DLD1 (cell line): ENCODE measurements around the gene ARMC9.

Experiments
- in situ Hi-C: cut with HindIII; loops from 2 replicates; pipeline ENCODE4 v1.10.0; 2017; ENCODE audit warnings: low sequenced_read_pairs

ARMC9 gene

DNA sequence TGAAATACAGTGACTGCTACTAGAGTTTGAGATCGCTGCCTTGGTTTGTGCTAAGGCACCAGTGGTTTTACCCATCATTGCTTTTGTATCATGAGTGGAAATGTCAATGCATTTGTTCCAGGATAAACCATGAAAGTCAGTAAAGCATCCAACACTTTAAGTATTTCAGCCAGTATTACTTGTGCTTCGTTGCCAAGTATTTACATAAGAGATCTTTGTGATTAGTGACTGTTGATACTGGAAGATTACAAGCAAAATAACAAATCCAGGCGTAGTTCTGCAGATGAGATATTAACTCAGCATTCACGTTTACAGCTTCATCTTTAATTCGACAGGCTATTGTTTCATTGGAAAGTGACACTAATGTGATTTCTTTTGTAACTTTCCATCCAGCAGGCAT, 106.8 kb downstream of the ARMC9 start:
- in situ Hi-C loops = loop anchor here (25.0 kb wide), 1 partner anchor 132 kb away; no protein-coding TSS in a partner anchor

DNA sequence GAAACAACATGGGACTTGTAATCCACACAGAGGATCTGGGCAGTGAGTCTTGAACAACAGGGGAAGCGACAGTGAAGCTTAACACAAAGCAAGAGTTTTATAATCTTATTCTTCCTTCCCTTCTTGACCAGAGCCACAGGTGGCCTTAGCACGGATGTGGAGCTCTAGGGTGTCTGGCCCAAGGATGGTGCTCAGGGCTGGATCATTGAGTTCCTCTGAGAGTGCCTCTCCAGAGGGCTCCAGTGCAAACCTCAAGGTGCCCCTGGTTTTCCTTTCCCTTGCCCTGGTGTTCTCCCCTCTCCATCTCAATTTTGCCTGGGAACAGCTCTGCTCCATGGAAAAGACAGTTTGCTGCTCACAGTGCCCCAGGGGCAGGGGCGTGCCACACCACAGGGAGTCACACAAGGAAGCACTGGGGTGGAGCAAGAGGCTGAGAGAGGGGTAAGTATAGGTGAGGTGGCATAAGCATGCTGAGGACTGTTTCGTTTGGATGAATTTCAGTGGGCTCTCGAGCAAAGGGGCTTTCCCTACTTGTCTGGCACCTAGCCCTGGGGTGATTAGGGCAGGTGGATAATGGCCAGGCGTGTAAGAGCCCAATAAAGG, 108.5 kb downstream of the ARMC9 start:
- in situ Hi-C loops = loop anchor here (25.0 kb wide), 1 partner anchor 130 kb away; no protein-coding TSS in a partner anchor

DNA sequence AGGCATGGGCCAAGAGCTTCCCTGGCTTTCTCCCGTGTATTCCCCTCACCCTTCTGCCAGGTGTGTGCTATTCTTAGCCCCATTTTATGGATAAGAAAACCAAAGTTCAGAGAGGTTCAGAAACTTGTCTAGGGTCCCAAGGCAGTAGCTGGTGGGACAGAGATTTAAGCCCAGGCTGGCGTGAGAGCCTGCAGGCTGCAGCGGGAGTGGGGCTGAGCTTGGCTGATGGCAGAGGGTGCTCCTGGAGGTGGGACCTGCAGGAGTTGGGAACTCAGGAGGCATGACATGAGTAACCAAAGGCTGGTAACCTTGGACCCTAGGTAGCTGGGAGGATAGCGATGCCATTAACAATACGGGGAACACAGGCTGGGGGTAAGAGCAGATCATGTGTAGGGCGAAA, 109.8 kb downstream of the ARMC9 start:
- in situ Hi-C loops = loop anchor here (25.0 kb wide), 1 partner anchor 129 kb away; no protein-coding TSS in a partner anchor

DNA sequence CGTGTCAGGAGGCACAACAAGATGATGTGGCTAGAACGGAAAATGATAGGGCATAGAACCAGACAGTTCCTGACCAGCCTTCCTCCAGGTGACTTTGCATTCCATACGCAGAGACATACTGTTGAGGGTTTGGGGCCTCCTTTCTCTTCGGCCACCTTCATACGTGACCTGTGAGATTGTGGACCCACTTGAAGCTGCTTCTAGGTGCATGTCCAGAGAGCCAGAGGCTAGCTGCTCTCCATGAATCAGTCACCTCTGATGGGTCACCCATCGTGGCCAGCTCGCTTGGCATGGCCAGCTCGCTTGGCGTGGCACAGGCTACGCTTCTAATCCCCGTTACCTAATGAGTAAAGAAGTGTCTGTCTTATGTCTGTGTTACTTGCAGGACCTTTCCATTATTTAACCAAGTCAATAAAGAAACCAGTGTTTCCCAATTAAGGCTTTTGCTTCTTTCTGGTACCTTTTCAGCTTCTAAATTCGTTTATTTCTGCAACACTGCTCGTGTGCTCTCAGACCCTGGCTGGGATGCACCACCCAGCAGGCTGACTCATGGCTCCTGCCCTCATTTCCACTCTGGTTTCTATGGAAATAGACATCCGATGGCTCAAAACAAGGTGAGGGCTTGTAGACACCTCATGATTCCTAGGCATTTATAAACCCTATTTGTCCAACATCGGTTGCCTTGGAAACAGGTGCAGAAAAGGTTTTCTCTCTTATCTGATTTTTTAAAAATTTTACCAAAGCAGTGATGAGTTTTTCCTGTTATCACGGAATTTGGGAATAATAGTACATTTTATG, 110.4 kb downstream of the ARMC9 start:
- in situ Hi-C loops = loop anchor here (25.0 kb wide), 1 partner anchor 128 kb away; no protein-coding TSS in a partner anchor

DNA sequence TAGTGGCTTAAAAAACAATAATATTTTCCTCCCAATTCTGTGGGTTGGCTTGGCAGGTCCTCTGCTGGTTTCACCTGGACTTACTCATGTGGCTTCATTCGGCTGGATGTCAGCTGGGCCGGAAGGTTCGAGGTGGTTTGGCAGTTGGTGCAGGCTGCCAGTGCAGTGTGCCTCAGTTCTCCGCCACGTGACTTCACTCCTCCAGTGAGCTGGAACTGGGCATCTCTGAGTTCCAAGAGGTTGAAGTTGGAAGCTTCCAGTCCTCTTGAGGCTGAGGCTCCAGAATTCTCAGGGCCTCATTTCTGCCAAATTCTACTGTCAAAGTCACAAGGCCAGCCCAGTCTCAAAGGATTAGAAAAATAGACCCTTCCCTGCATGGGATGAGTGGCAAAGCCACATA, 113.6 kb downstream of the ARMC9 start:
- in situ Hi-C loops = loop anchor here (25.0 kb wide), 1 partner anchor 125 kb away; no protein-coding TSS in a partner anchor

DNA sequence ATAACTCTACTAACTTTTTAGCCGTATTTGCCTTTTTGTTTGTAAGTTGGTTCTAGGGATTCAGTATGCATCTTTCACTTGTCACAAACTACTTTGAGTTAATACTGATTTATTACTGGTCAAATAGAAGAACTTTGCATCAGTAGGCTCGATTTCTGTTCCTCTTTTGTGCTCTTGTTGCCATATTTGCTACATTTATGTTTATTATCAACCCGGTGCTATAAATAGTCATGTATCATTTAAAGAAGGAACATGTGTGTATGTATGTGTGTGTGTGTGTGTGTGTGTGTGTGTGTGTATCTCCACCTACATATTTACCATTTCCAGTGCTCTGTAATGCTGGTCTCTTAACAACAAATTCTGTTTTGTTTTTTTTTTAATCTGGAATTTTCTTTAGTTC, 117.5 kb downstream of the ARMC9 start:
- in situ Hi-C loops = loop anchor here (25.0 kb wide), 1 partner anchor 121 kb away; no protein-coding TSS in a partner anchor

DNA sequence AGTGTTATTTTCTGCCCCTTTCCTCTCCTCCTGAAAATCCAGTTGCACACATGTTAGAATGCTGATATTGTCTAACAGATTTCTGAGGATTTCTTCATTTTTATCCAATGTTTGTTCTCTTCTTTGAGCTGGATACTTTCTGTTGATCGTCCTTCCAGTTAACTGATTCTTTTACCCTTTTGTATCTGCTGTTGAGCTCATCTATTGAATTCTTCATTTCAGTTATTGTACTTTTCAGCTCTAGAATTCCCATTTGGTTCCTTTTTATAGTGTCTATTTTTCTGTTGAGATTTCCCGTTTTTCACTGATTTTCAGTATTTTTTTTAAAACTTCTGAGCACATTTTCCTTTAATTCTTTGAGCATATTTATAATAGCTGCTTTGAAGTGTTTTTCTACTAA, 119.1 kb downstream of the ARMC9 start:
- in situ Hi-C loops = loop anchor here (25.0 kb wide), 1 partner anchor 120 kb away; no protein-coding TSS in a partner anchor

DNA sequence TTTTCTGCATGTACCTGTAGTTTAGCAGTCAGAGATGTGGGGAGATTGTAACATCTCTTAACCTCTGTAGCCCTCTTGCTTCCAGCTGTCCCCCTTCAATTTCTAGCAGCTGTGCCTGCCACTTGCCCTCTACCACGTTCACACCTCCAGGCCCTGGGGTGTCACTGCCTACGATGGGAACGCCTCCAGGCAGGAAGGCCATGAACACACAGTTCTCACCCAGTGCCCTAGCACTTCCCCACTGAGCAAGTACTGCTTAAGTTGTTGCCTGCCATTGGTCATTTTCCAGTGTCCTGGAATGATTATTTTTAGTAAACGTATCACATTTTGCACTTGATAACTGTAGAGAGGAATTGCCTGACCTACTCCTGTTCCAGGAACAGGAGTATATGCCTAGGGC, 120.0 kb downstream of the ARMC9 start:
- in situ Hi-C loops = loop anchor here (25.0 kb wide), 1 partner anchor 119 kb away; no protein-coding TSS in a partner anchor

DNA sequence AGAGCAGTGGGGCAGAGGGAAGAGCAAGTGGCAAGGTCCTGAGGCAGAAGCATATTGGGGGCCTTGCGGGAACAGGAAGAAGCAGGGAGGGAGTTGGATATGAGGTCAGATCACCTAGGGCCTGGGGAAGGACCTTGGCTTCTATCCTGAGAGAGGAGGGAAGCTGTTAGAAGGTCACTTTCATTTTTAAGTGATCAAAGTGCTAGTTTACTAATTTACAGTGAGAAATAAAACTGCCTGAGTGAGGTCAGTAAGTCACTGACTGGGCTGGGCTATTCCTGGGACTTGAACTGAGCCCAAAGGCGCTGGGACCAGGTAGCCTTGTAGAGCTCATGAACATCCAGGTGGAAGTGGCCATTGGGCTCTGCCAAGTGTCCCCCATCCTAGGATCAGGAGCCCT, 120.5 kb downstream of the ARMC9 start:
- in situ Hi-C loops = loop anchor here (25.0 kb wide), 1 partner anchor 118 kb away; no protein-coding TSS in a partner anchor

DNA sequence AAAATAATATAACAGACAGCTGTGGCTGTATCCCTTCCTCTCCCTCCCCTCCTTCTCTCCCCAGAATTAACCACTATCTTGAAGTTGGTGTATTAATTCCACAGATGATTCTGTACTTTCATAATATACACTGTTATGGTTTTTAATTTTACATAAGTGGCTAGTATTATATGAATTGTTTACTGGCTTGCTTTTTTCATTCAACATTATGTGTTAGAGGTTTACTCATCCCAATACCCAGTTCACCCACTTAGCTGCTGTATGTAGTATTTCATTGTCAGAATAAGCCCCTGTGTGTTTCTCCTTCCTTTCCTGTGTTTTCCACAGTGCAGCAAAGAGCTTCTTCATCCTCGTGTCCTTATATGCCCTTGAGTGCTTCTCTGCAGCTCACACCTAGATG, 121.4 kb downstream of the ARMC9 start:
- in situ Hi-C loops = loop anchor here (25.0 kb wide), 1 partner anchor 117 kb away; no protein-coding TSS in a partner anchor

DNA sequence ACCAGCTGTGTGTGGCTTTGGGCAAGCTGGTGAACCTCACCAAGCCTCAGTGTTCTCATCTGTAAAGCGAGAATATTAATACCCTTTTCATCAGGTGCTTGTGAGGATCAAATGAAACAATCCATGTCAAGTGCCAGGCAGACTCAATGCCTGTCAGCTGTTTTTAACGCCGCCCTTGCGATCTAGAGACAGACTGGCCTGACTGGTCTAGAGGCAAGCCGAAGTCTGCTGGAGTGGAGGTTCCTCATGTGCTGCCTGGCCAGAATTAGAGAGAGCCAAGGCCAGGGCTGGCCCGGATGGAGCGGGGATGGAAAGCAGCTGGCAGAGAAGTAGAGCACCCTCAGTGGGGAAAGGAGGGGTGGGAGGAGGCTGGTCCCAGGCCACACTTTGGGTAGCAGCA, 122.6 kb downstream of the ARMC9 start:
- in situ Hi-C loops = loop anchor here (25.0 kb wide), 1 partner anchor 116 kb away; no protein-coding TSS in a partner anchor

DNA sequence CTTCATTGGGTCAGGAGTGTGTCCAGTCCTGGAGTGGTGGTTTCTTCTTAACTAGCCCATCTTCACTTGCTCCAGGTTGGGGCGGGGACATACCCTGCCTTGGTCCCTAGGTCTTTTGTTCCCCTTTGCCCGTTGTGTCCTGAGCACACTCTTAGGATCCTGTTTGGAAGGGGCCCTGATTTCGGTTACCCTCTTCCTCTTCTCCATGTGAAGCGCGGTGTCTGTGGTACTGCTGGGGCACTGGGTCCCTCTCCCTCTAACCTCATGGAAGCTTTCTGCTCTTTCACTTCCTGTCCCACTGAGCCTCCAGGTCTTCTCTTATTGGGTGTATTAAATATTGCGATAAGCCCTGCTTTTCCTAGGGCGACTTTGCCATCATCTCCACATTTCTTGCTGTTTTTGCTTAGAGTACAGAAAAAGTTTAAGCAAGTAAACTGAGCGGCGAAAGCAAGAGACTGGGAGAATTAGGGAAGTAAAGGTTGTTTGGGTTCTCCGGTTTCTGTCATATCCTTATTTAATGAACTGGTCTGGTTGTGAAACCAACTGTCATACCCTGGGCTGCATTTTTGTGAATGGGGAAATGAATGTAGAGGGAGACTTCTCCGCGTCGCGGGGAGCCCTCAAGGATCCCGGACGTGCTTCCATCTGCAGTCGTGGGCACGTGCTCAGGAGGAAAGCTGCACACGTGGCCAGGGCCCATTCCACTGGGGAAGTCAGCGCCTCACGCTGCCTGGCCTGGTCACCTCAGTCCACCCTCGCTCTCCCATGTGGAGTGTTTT, 123.3 kb downstream of the ARMC9 start:
- in situ Hi-C loops = loop anchor here (25.0 kb wide), 1 partner anchor 116 kb away; no protein-coding TSS in a partner anchor

DNA sequence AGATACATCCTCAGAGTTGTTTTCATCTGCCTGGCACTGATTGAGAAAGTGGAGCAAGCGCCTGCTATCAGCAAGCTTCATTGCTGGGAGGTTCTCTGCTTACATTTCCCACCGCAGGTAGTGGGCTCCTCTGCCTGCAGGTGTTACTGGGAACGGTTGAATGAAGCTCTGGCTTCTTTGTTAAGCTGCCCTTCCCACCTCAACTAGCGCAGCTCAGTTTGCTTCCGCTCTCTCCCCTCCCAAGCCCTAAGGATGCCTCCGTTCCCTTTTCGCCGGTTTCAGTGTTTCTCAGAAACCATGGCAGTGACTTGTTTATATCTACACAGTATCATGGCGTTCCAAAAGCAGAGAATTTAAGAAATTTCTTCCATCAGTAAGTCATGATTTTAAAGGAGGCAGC, 124.9 kb downstream of the ARMC9 start:
- in situ Hi-C loops = loop anchor here (25.0 kb wide), 1 partner anchor 114 kb away; no protein-coding TSS in a partner anchor

DNA sequence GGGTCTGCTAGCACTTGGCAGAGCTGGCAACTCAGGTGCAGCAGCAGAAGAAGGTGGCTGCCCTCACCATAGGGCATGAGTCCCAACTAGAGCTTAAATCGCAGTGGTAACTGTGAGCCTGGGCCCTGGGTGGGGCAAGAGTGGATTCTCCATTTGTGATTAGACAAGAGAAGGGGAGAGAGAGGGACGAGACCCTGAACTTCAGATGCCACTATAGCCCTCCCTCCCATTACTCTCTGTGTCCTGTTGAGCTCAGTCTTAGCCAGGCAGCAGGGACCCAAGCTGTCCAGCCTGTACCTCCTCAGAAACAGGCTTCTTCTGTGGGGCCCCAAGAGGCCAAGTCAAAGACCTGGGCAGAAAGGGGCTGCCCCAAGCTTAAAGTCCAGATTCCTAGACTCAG, 127.4 kb downstream of the ARMC9 start:
- in situ Hi-C loops = no loop called here

DNA sequence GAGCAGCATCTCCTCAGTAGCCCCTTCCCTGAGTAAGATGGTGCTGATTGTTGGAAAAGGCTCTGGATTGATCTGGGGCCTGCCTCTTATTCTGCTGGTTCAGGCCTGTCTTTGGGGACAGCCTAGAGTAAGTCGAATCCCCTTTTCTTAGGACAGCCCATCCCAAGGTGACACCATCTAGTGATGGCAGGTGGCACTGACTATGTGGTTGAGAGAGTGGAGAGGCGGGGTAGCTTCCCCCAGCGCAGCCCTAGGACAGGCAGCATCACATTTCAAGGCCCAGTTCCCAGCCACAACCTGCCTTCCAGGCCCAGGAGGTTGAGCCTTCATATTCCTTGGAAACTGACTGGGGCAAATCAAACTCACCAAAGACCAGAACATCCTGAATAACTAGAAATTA, 128.0 kb downstream of the ARMC9 start:
- in situ Hi-C loops = no loop called here

DNA sequence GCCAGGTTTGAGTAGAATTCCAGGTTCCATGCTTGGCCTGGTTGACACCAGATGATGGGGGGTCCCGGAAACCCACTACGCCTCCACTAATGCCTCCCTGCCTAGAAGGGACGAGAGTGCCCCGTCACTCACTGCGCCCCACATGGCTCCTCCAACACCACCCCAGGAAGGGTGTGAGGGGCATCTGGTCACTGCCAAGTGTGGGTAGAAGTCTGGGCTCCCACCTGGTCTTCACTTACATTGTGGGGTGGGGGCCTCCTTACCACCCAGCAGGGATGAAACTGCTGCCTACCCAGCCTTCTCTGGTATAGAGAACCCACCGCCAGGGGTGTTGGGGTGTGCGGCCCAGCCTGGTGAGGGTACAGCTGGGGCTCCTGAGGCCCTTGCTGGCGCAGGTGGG, 131.9 kb downstream of the ARMC9 start:
- in situ Hi-C loops = no loop called here

DNA sequence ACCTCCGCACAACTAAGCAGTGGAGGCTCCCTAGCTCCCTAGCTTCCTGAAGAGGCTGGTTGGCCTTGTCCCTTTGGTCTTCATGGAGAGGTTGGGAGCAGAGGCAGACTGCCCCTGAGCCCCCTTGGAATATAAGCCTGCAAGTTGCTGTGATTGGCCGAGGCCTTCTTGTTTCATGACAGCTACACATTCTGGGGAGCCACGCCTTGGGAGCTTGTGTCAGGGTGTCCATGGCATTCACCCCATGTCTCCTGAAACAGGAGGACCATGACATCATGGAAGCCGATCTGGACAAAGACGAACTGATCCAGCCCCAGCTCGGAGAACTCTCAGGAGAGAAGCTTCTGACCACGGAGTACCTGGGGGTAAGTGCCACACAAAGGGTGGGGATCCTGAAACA, 133.1 kb downstream of the ARMC9 start:
- in situ Hi-C loops = no loop called here

DNA sequence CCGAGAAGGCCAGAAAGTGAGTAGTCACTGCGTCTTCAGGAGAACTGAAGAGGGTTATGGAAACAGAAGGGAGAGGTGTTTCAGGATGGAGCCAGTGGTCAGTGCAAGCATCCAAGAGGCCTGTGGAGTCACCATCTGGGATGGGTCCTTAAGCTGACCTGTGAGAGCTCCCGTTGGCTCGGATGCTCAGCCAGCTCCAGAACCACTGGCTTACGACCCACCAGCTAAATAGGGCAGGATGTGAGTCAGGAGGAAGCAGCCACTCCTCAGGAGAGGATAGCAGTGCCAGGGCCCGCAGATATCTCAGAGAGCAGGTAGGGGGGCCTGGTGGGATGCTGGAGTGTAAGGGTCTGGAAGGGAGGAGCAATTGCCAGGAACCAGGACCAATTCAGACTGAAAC, 134.0 kb downstream of the ARMC9 start:
- in situ Hi-C loops = no loop called here

DNA sequence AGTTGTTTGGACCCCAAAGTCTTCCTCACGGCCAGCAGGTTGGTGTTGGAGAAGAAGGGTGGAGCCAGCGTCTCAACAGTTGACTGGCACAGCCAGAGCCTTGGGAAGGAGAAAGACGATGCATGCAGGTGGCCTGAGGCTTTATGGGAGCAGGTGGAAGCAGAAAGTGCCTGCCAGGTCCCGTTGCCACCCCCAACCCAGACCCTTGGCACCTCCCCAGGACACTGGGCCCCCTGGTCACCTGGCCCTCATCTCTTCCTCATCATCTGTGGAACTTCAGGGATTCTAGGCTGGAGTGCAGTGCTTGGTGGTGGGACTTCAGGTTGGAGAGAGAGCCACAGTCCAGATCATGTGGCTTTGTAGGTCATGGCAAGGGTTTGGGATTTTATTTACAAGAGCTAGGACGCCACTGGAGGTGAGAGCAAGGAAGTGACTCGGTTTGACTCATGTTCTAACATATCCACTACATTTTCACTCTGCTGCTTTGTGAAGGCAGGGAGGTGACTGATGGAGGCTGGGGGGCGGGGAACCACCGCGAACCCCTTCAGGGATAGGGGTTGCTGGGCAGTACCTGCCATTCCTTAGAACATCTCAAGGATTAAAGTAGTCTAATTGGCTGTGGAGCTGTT, 134.6 kb downstream of the ARMC9 start:
- in situ Hi-C loops = no loop called here

DNA sequence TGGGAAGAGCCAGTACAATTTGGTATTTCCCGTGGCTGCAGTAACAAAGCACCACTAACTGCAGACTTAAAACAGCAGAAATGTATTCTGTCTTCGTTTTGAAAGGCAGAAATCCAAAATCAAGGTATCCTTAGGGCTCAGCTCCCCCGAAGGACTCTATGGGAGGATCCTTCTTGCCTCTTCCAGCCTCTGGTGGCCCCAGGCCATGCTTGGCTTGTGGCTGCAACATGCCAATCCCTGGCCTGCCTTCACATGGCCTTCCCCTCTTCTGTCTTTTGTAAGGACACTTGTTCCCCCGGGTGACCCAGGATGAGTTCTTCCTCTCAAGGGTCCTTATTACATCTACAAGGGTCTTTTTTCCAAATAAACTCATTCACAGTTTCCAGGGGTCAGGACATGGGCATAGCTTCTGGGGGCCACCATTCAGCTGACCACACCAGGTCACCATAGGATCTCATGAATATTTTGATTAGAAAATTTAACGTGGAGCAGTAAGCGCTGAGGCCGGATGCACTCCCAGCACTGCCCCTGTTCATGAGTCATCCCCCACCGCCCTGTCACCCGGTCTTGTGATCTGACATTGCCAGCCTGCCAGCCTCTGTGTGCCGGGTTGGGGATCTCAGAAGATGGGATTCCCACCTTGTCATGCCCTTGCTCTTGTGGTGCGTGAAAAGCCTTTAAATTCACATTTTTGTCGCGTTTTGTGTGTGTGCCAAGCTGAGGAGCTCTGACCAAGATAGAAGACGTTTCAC, 135.9 kb downstream of the ARMC9 start:
- in situ Hi-C loops = no loop called here
